Body of pancreas (tissue), 4 donors: Measurements from ENCODE around the gene SOX6.

Source experiments
- CTCF ChIP-seq, 7 experiments: fragments of 450-650 bp in 4 of 7; fragments of 200-600 bp in 3 of 7; sonication (generic) in 3 of 7; IDR thresholded peaks; one replicate each; pipeline ENCODE4 v1.5.1; 2016 to 2019; ENCODE audit warnings: antibody characterized with exemption in 7 of 7
- POLR2A ChIP-seq, 3 donors: fragments of 450-650 bp; IDR thresholded peaks; one replicate each; pipeline ENCODE4 v1.6.1; 2016; ENCODE audit warnings: antibody characterized with exemption in 3 of 3, mild to moderate bottlenecking in 2 of 3

- no peak for TF ChIP-seq CTCF (IDR thresholded peaks at IDR 0.05)
- no peak for TF ChIP-seq POLR2A (IDR thresholded peaks at IDR 0.05)
These were observed 275.5 kb downstream of the SOX6 start for GRCh38 chr11:16080688-16081381.
